KMS-11 (cell line): Measurements from ENCODE around the gene TXNRD1.
A peak's percentile ranks its signal among the peaks of the same experiment; 100 is the strongest.

Experiments used
- H2AFZ ChIP-seq: fragments of 200-600 bp; sonication (generic); 2 replicates; pipeline ENCODE4 v1.6.1; 2016; ENCODE audit warnings: antibody characterized with exemption, mixed run types, low read depth
- H3K27ac ChIP-seq: fragments of 200-600 bp; sonication (generic); 2 replicates; pipeline ENCODE4 v1.6.1; 2016; ENCODE audit warnings: mild to moderate bottlenecking, mixed run types
- H3K27me3 ChIP-seq: fragments of 200-600 bp; sonication (generic); 2 replicates; pipeline ENCODE4 v1.6.1; 2017; ENCODE audit warnings: mild to moderate bottlenecking, low read depth, mixed run types, moderate library complexity; ENCODE audit not compliant: insufficient read depth
- H3K36me3 ChIP-seq: fragments of 200-600 bp; sonication (generic); 2 replicates; pipeline ENCODE4 v1.6.1; 2017; ENCODE audit warnings: mild to moderate bottlenecking, mixed run types; ENCODE audit not compliant: insufficient read depth
- H3K4me1 ChIP-seq: fragments of 200-600 bp; sonication (generic); 2 replicates; pipeline ENCODE4 v1.6.1; 2016; ENCODE audit warnings: mild to moderate bottlenecking, low read depth, mixed run types; ENCODE audit not compliant: poor library complexity, severe bottlenecking
- H3K4me2 ChIP-seq: fragments of 200-600 bp; sonication (generic); 2 replicates; pipeline ENCODE4 v1.7.0; 2016; ENCODE audit warnings: mild to moderate bottlenecking, mixed run types
- H3K4me3 ChIP-seq: fragments of 200-600 bp; sonication (generic); IDR thresholded peaks from 2 replicates; pipeline ENCODE4 v1.6.1; 2017; ENCODE audit warnings: low read depth, low read length, mixed read lengths; ENCODE audit not compliant: insufficient read depth
- H3K79me2 ChIP-seq: fragments of 200-600 bp; sonication (generic); 2 replicates; pipeline ENCODE4 v1.6.1; 2016; ENCODE audit warnings: low read depth, mixed run types; ENCODE audit not compliant: insufficient read depth
- H3K9ac ChIP-seq: fragments of 200-600 bp; sonication (generic); 2 replicates; pipeline ENCODE4 v1.6.1; 2016; ENCODE audit warnings: mild to moderate bottlenecking, mixed run types
- H4K20me1 ChIP-seq: fragments of 200-600 bp; sonication (generic); 2 replicates; pipeline ENCODE4 v1.6.1; 2016; ENCODE audit warnings: mild to moderate bottlenecking, mixed run types; ENCODE audit not compliant: insufficient read depth
- TF ChIP-seq, protein P1 (sequence below): fragments of 200-600 bp; sonication (generic); conservative IDR thresholded peaks from 2 replicates; pipeline ENCODE4 v1.6.1; 2017; ENCODE audit warnings: low read depth, mild to moderate bottlenecking, antibody characterized with exemption, low read length, moderate library complexity, mixed read lengths

The TXNRD1 gene

DNA sequence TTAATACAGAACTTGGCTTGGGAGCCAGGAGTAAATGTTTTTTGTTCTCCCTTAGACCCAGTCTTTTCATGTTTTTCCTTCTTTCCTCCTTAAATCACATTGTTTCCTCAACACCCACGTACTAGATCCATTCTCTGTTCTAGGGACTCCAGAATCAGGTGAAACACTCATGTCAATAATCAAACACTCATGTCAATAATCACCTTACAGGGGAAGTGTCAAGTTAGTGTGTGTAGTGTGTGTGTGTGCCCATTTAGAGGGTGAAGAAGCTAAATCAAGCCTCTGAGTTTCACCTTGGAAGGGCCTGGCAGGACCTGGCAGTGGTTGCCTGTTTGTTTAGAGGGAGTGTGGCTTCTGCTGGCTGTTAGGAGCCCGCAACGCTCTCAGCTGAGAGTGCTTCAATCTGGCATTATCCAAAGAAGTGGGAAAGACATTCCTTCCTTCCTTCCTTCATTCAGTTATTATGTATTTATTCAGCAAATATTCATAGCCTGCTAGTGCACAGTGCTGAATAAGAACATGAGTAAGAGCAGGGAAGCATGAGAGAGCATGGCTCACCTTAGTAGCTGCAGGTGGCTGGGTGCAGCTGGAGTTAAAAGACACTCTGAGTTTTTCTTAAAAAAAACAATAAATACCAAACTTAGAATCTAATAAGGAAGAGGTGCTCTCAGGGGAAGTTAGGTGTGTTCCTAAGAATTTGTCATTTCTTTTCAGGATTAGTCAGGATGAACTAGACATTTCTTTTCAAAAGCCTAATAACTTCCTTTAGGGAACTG is 70.3 kb downstream of the TXNRD1 start:
- Histone ChIP-seq H4K20me1 (no peaks in the 10 kb centered on the region), H3K4me2 (peak overlapping the region; percentile 66), H3K36me3 (no peaks in the 10 kb centered on the region), H2AFZ (peak overlapping the region; percentile 62), H3K4me1 (peaks cover 37% of the 10 kb centered on the region), H3K27ac (peak overlapping the region; percentile 99), H3K27me3 (no peaks in the 10 kb centered on the region), H3K79me2 (peaks cover 37% of the 10 kb centered on the region), H3K4me3 (no peak overlapping the region), H3K9ac (peak overlapping the region; percentile 98)
- TF ChIP-seq, protein P1, sequence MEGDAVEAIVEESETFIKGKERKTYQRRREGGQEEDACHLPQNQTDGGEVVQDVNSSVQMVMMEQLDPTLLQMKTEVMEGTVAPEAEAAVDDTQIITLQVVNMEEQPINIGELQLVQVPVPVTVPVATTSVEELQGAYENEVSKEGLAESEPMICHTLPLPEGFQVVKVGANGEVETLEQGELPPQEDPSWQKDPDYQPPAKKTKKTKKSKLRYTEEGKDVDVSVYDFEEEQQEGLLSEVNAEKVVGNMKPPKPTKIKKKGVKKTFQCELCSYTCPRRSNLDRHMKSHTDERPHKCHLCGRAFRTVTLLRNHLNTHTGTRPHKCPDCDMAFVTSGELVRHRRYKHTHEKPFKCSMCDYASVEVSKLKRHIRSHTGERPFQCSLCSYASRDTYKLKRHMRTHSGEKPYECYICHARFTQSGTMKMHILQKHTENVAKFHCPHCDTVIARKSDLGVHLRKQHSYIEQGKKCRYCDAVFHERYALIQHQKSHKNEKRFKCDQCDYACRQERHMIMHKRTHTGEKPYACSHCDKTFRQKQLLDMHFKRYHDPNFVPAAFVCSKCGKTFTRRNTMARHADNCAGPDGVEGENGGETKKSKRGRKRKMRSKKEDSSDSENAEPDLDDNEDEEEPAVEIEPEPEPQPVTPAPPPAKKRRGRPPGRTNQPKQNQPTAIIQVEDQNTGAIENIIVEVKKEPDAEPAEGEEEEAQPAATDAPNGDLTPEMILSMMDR: no peak

DNA sequence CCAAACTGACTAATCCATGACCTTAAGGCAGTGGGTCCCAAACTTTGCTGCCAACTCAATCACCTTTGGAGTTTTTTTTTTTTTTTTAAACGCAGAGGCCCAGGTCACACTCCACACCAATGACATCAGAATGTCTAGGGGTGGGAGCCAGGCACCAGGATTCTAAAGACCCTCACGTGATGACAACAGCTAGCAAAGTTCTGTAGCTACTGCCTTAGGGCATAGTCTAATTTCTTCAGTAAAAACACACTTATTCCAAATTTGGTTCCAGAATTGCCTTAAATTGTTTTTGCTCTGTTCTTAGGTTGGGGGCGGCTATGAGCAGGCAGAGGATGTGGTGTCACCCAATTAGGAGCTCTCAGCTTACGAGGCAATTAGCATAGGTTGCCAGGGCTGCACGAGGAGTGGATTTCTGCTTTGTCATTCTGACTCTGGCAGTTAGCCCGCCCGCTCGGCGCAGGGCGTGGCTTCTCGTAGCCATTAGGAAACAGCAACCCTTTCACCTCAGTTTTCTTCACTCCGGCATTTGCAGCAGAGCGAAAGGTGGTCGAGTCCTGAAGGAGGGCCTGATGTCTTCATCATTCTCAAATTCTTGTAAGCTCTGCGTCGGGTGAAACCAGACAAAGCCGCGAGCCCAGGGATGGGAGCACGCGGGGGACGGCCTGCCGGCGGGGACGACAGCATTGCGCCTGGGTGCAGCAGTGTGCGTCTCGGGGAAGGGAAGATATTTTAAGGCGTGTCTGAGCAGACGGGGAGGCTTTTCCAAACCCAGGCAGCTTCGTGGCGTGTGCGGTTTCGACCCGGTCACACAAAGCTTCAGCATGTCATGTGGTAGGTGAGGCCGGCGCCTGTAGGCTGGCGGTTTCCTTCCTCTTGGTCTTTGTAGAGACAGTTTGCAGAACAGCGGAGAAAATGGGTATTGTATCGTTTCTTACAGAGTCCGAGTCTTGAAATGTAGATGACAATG is 71.2 kb downstream of the TXNRD1 start:
- Histone ChIP-seq H2AFZ (peak overlapping the region; percentile 62; the same call in 1 of the 2 replicates), H3K4me2 (peak overlapping the region; percentile 66), H3K36me3 (0 out of 2 replicates have a peak, but pooled peaks cover 2% of the 10 kb centered on the region), H3K9ac (peak overlapping the region; percentile 98), H3K4me1 (peaks cover 42% of the 10 kb centered on the region), H3K79me2 (peaks cover 46% of the 10 kb centered on the region), H3K4me3 (no peak overlapping the region), H3K27ac (peak overlapping the region; percentile 99), H3K27me3 (no peaks in the 10 kb centered on the region), H4K20me1 (no peaks in the 10 kb centered on the region)
- TF ChIP-seq, protein P1: no peak

DNA sequence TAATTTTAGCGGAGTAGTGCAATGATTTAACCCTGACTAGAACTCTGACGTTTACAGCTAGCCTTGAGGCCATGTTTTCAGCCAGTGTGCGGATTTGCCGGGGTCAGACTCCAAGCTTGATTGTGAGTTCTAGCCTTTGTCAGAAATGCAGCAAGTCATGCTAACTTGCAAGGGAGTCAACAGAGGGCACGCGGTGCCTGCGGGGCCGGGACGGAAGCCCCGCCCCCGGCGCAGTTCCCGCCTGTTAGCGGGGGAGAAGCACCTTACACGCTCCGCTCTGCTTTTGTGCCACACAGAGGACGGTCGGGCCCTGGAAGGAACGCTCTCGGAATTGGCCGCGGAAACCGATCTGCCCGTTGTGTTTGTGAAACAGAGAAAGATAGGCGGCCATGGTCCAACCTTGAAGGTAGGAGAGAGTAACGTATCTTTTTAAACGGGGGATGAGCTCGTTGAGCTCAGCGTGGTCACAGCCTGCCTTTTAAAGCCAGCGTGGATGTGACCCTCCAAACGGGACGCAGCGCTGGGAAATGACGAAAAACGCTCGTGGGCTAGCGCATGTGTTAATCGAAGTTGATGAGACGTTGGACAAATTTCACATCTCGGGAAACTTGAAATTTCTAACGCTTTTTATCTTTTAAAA is 73.2 kb downstream of the TXNRD1 start:
- Histone ChIP-seq H3K27ac (peak overlapping the region; percentile 99), H3K4me3 (no peak overlapping the region), H3K4me2 (peak overlapping the region; percentile 66), H4K20me1 (no peaks in the 10 kb centered on the region), H2AFZ (no peak overlapping the region), H3K79me2 (peaks cover 65% of the 10 kb centered on the region), H3K4me1 (peaks cover 39% of the 10 kb centered on the region), H3K9ac (peak overlapping the region; percentile 98), H3K36me3 (0 out of 2 replicates have a peak, but pooled peaks cover 15% of the 10 kb centered on the region), H3K27me3 (no peaks in the 10 kb centered on the region)
- TF ChIP-seq, protein P1: no peak

DNA sequence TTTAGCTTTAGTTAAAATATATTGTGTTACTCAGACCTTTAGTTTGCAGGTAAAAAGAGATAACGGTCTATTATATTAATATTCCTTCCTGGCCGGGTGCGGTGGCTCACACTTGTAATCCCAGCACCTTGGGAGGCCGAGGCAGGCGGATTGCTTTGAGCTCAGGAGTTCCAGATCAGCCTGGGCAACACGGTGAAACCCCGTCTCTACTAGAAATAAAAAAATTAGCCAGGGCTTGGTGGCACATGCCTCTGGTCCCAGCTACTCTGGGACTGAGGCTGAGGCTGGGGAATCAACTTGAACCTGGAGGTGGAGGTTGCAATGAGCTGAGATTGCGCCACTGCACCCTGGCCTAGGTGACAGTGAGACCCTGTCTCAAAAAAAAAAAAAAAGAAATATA is 74.7 kb downstream of the TXNRD1 start:
- Histone ChIP-seq H3K79me2 (peaks cover 80% of the 10 kb centered on the region), H4K20me1 (no peaks in the 10 kb centered on the region), H3K27ac (no peak overlapping the region), H3K4me1 (peaks cover 35% of the 10 kb centered on the region), H3K9ac (no peak overlapping the region), H3K27me3 (no peaks in the 10 kb centered on the region), H3K36me3 (0 out of 2 replicates have a peak, but pooled peaks cover 15% of the 10 kb centered on the region), H2AFZ (no peak overlapping the region), H3K4me3 (no peak overlapping the region), H3K4me2 (peak overlapping the region; percentile 66; the same call in 1 of the 2 replicates)
- TF ChIP-seq, protein P1: no peak
